DOHH2 (cell line): ENCODE data around the gene POU2F1.
"Not testable (repeated sequence)": the region's sequence is repeated elsewhere in the genome, so short reads cannot be mapped to it uniquely, and the experiment has no call there.

Experiments
- CTCF ChIP-seq: fragments of 200-600 bp; sonication (generic); IDR thresholded peaks from one replicate; pipeline ENCODE4 v1.5.1; 2014; ENCODE audit warnings: antibody characterized with exemption, mild to moderate bottlenecking, low read depth, low read length; ENCODE audit not compliant: poor library complexity, severe bottlenecking
- EZH2phosphoT487 ChIP-seq: fragments of 200-600 bp; sonication (generic); IDR thresholded peaks from 2 replicates; pipeline ENCODE4 v1.6.1; 2017; ENCODE audit warnings: borderline replicate concordance, mild to moderate bottlenecking, antibody characterized with exemption, low read length, moderate library complexity, mixed read lengths

DNA sequence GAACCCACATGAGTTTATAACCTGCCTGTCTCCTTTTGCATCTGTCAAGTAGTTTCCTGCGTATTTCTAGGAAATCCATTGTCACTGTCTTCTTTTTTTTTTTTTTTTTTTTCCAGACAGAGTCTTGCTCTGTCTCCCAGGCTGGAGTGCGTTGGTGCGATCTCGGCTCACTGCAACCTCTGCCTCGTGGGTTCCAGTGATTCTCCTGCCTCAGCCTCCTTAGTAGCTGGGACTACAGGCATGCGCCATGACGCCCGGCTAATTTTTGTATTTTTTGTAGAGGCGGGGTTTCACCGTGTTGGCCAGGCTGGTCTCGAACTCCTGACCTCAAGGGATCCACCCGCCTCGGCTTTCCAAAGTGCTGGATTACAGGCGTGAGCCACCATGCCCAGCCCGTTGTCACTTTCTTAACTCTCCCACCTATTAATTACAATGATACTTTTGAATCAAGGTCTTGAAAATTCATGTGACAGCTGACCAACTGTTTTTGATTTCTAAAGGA is 4.1 kb downstream of the POU2F1 start:
- not testable (repeated sequence) for TF ChIP-seq EZH2phosphoT487, CTCF
